ENCODE results near the gene LCMT1. TPM values are rescaled to one million over a fixed set of nuclear protein-coding genes. Genes with fewer than 3 reads are reported as not detected.
"Not testable (repeated sequence)": the region's sequence is repeated elsewhere in the genome, so short reads cannot be mapped to it uniquely, and the experiment has no call there.

Gene LCMT1
- total RNA-seq, 1 donor from 2014 or later: 32.1 TPM

- H3K4me3 ChIP-seq (ENCODE audit: low read depth, low read length): no peak overlapping the region
- no peak for TF ChIP-seq CTCF (IDR thresholded peaks at IDR 0.05; ENCODE audit: insufficient read depth, low read length, severe bottlenecking)
- no peak for DNase-seq (ENCODE audit: low read depth)
- H3K36me3 ChIP-seq (ENCODE audit: control insufficient read depth, insufficient read depth, low read length): peaks cover 14% of the 10 kb centered on the region
- no peak for FAIRE-seq
- H3K27me3 ChIP-seq (ENCODE audit: control insufficient read depth, insufficient read depth, low read length): no peaks in the 10 kb centered on the region
These were observed 53.7 kb downstream of the LCMT1 start for GRCh38 chr16:25165284-25165683.

DNA sequence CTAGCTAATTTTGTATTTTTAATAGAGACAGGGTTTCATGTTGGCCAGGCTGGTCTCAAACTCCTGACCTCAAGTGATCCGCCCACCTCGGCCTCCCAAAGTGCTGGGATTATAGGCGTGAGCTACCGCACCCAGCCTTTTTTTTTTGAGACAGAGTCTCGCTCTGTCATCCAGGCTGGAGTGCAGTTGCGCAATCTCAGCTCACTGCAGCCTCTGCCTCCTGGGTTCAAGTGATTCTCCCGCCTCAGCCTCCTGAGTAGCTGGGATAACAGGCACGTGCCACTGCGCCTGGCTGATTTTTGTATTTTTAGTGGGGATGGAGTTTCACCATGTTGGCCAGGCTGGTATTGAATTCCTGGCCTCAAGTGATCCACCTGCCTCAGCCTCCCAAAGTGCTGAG is 56.4 kb downstream of the LCMT1 start:
- not testable (repeated sequence) for DNase-seq (ENCODE audit: low read depth)

DNA sequence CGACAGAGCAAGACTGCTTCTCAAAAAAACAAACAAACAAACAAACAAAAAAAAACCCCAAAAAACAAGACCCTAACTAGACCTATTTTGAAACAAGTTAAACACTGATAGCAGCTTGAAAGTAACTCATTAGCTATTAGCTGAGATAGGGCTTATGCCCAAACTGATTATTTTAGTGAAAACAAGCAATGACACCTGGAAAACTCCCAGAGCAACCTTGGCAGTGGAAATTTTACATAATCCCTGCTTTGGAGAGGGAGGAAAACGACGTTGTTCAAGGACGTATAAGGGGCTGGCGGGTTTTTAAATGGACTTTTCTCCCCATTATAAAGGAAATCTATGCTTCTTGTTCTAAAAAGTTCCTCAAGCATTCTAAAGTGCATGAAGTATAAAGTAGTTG is 59.8 kb downstream of the LCMT1 start:
- H3K36me3 ChIP-seq (ENCODE audit: control insufficient read depth, insufficient read depth, low read length): peaks cover 14% of the 10 kb centered on the region
- no peak for TF ChIP-seq CTCF (IDR thresholded peaks at IDR 0.05; ENCODE audit: insufficient read depth, low read length, severe bottlenecking)
- no peaks in the 10 kb centered on the region for H3K27me3 ChIP-seq (ENCODE audit: control insufficient read depth, insufficient read depth, low read length)
- DNase-seq (ENCODE audit: low read depth): no peak
- FAIRE-seq: no peak
- H3K4me3 ChIP-seq (ENCODE audit: low read depth, low read length): no peak overlapping the region

More for the DNA sequence above, 56.4 kb downstream of the LCMT1 start:
- FAIRE-seq; H3K4me3 ChIP-seq (ENCODE audit: low read depth, low read length); H3K27me3 ChIP-seq (ENCODE audit: control insufficient read depth, insufficient read depth, low read length): not testable (repeated sequence)
- H3K36me3 ChIP-seq (ENCODE audit: control insufficient read depth, insufficient read depth, low read length): peaks cover 15% of the 10 kb centered on the region

GRCh38 chr16:25172831-25173230 is 61.3 kb downstream of the LCMT1 start:
- Histone ChIP-seq H3K4me3 (ENCODE audit: low read depth, low read length) (no peak overlapping the region), H3K27me3 (ENCODE audit: control insufficient read depth, insufficient read depth, low read length) (no peaks in the 10 kb centered on the region), H3K36me3 (ENCODE audit: control insufficient read depth, insufficient read depth, low read length) (peaks cover 7% of the 10 kb centered on the region)
- FAIRE-seq (no peak), DNase-seq (ENCODE audit: low read depth) (no peak)
- TF ChIP-seq CTCF (IDR thresholded peaks at IDR 0.05; ENCODE audit: insufficient read depth, low read length, severe bottlenecking): no peak

GRCh38 chr16:25174285-25174684 is 62.7 kb downstream of the LCMT1 start:
- no peak for TF ChIP-seq CTCF (IDR thresholded peaks at IDR 0.05; ENCODE audit: insufficient read depth, low read length, severe bottlenecking)
- Histone ChIP-seq H3K36me3 (ENCODE audit: control insufficient read depth, insufficient read depth, low read length) (peaks cover 7% of the 10 kb centered on the region), H3K4me3 (ENCODE audit: low read depth, low read length) (no peak overlapping the region), H3K27me3 (ENCODE audit: control insufficient read depth, insufficient read depth, low read length) (no peaks in the 10 kb centered on the region)
- no peak for DNase-seq (ENCODE audit: low read depth)
- FAIRE-seq: no peak

DNA sequence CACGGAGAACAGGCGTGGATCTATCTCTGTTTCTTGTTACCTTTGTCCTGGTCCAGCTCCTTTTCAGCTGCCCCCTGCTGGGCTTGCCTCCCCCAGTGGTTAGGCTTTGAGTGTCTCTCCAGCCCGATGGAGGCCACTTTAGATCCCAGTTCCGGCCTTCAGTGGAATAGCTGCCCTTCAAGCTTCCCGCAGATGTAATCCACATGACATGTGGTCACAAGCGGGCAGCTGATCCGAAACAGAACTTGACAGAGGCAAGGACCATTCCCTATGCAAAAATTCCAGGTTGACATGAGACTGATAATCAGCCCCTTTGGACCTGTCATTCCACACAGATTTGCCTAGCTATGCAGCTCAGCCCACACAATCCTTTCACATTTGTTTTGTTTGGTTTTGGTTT is 64.6 kb downstream of the LCMT1 start:
- TF ChIP-seq CTCF (IDR thresholded peaks at IDR 0.05; ENCODE audit: insufficient read depth, low read length, severe bottlenecking): no peak
- FAIRE-seq: no peak
- no peaks in the 10 kb centered on the region for H3K27me3 ChIP-seq (ENCODE audit: control insufficient read depth, insufficient read depth, low read length)
- peaks cover 5% of the 10 kb centered on the region for H3K36me3 ChIP-seq (ENCODE audit: control insufficient read depth, insufficient read depth, low read length)
- DNase-seq (ENCODE audit: low read depth): no peak
- H3K4me3 ChIP-seq (ENCODE audit: low read depth, low read length): no peak overlapping the region
